OCI-LY7 (cell line): Measurements from ENCODE around the gene RBM18.

ENCODE experiments used
- CTCF ChIP-seq: fragments of 200-600 bp; sonication (generic); conservative IDR thresholded peaks from 2 replicates; pipeline ENCODE4 v1.5.1; 2014; ENCODE audit warnings: mild to moderate bottlenecking, antibody characterized with exemption, low read length, moderate library complexity, mixed read lengths
- EZH2phosphoT487 ChIP-seq: fragments of 200-600 bp; sonication (generic); IDR thresholded peaks from 2 replicates; pipeline ENCODE4 v1.6.1; 2018; ENCODE audit warnings: low read depth, borderline replicate concordance, mild to moderate bottlenecking, mixed run types, antibody characterized with exemption, low read length, moderate library complexity, mixed read lengths

- TF ChIP-seq CTCF (no peak), EZH2phosphoT487 (no peak)
Observed at GRCh38 chr9:122197426-122197825, 67.2 kb downstream of the RBM18 start.
